D721Med (cell line): ENCODE measurements around the gene MORC1.

Experiments used
- DNase-seq: peaks from one replicate; pipeline ENCODE4 v3.0.0; 2011; ENCODE audit warnings: low spot score; ENCODE audit not compliant: insufficient read length
- FAIRE-seq: peaks from 2 replicates; lab custom pipeline; 2011; peaks lifted over from hg19 to GRCh38; lab: Jason Lieb, UNC
- CTCF ChIP-seq: IDR thresholded peaks from 2 replicates; pipeline ENCODE4 v1.5.1; 2012; ENCODE audit warnings: mild to moderate bottlenecking, control low read depth; ENCODE audit not compliant: insufficient read depth; ENCODE audit errors: missing control alignments

Gene MORC1

GRCh38 chr3:109127553-109127952 is 9.6 kb upstream of the MORC1 start:
- no peak for TF ChIP-seq CTCF
- no peak for DNase-seq
- no peak for FAIRE-seq

- no peak for FAIRE-seq
- TF ChIP-seq CTCF = no peak
- no peak for DNase-seq
Measured at GRCh38 chr3:109125902-109126301, 8.0 kb upstream of the MORC1 start.

GRCh38 chr3:109122690-109123089 is 4.8 kb upstream of the MORC1 start:
- no peak for TF ChIP-seq CTCF
- FAIRE-seq (no peak), DNase-seq (no peak)

GRCh38 chr3:109118584-109118983 is 650 bp upstream of the MORC1 start:
- no peak for DNase-seq
- no peak for FAIRE-seq
- TF ChIP-seq CTCF = no peak

- FAIRE-seq (no peak), DNase-seq (no peak)
- TF ChIP-seq CTCF = no peak
Measured at GRCh38 chr3:109116031-109116430, 1.9 kb downstream of the MORC1 start.

- FAIRE-seq = no peak
- no peak for DNase-seq
- TF ChIP-seq CTCF = no peak
Measured at GRCh38 chr3:109115451-109115850, 2.5 kb downstream of the MORC1 start.

GRCh38 chr3:109114746-109115145 is 3.2 kb downstream of the MORC1 start:
- DNase-seq = no peak
- no peak for TF ChIP-seq CTCF
- FAIRE-seq = no peak
